SK-N-SH (cell line): ENCODE results near the gene MEGF10. TPM values are rescaled to one million over a fixed set of nuclear protein-coding genes. Genes with fewer than 3 reads are reported as not detected.

ENCODE experiments used
- CTCF ChIA-PET: fragments of 300-600, 350-600 bp; formaldehyde crosslinking; extraction: SDS; loops from one replicate; lab custom pipeline; 2021; lab: Yijun Ruan, JAX
- POLR2A ChIA-PET: fragments of 350-600 bp; sonication (Branson Sonifier 250); formaldehyde crosslinking; extraction: SDS; loops from one replicate; lab custom pipeline; 2020; ENCODE audit warnings: antibody characterized with exemption, inconsistent platforms; lab: Yijun Ruan, JAX
- DNase-seq: peaks from one replicate; pipeline ENCODE4 v3.0.0; 2012
- H2AFZ ChIP-seq: fragments of 200-600 bp; sonication (generic); 2 replicates; pipeline ENCODE4 v1.8.1; 2016; ENCODE audit warnings: antibody characterized with exemption, mild to moderate bottlenecking, low read depth
- H3F3A ChIP-seq: fragments of 200-600 bp; sonication (generic); replicated peaks from 2 replicates; pipeline ENCODE3; 2016; ENCODE audit warnings: antibody characterized with exemption, mild to moderate bottlenecking; ENCODE audit not compliant: insufficient read depth
- H3K27ac ChIP-seq, 2 experiments: fragments of 200-500 bp in 1 of 2; fragments of 200-600 bp in 1 of 2; sonication (Bioruptor generic) in 1 of 2; sonication (generic), shearing (Covaris generic) in 1 of 2; 2 replicates each; pipeline versions ENCODE4 v1.5.1 to v1.6.1; 2014 to 2016; ENCODE audit warnings: low read depth in 2 of 2, inconsistent platforms in 1 of 2, low read length in 1 of 2, mild to moderate bottlenecking in 1 of 2, mixed read lengths in 1 of 2
- H3K27me3 ChIP-seq: fragments of 200-600 bp; sonication (generic), shearing (Covaris generic); 2 replicates; pipeline ENCODE4 v1.6.1; 2016; ENCODE audit warnings: mixed run types; ENCODE audit not compliant: insufficient read depth
- H3K36me3 ChIP-seq, 2 experiments: fragments of 200-500 bp in 1 of 2; fragments of 200-600 bp in 1 of 2; sonication (Bioruptor generic) in 1 of 2; sonication (generic) in 1 of 2; replicated peaks in 1 of 2; 2 replicates each; pipeline versions ENCODE3 to v1.5.1; 2014 to 2016; ENCODE audit warnings: low read length in 1 of 2, mild to moderate bottlenecking in 1 of 2; ENCODE audit not compliant: insufficient read depth in 2 of 2, control insufficient read depth in 1 of 2
- H3K4me1 ChIP-seq, 2 experiments: fragments of 200-500 bp in 1 of 2; fragments of 200-600 bp in 1 of 2; sonication (Bioruptor generic) in 1 of 2; sonication (generic), shearing (Covaris generic) in 1 of 2; 2 replicates each; pipeline versions ENCODE4 v1.5.1 to v1.6.1; 2014 to 2016; ENCODE audit warnings: low read depth in 1 of 2, low read length in 1 of 2, mixed run types in 1 of 2; ENCODE audit not compliant: insufficient read depth in 2 of 2, control insufficient read depth in 1 of 2
- H3K4me2 ChIP-seq: fragments of 200-600 bp; sonication (generic), shearing (Covaris generic); 2 replicates; pipeline ENCODE4 v1.6.1; 2017; ENCODE audit warnings: mixed run types
- H3K4me3 ChIP-seq, 2 experiments: fragments of 200-500 bp in 1 of 2; fragments of 200-600 bp in 1 of 2; sonication (Bioruptor generic) in 1 of 2; sonication (generic), shearing (Covaris generic) in 1 of 2; 2 replicates each; pipeline versions ENCODE4 v1.5.1 to v1.8.1; 2014 to 2016; ENCODE audit warnings: low read depth in 2 of 2, inconsistent platforms in 1 of 2, low read length in 1 of 2, mild to moderate bottlenecking in 1 of 2, mixed read lengths in 1 of 2, moderate library complexity in 1 of 2
- H3K79me2 ChIP-seq: fragments of 200-600 bp; sonication (generic); 2 replicates; pipeline ENCODE4 v1.8.1; 2017; ENCODE audit warnings: mild to moderate bottlenecking; ENCODE audit not compliant: insufficient read depth
- H3K9ac ChIP-seq: fragments of 200-600 bp; sonication (generic); 2 replicates; pipeline ENCODE4 v1.6.1; 2017; ENCODE audit warnings: mixed run types
- H3K9me2 ChIP-seq: fragments of 200-600 bp; sonication (generic); 2 replicates; pipeline ENCODE4 v1.6.1; 2017; ENCODE audit warnings: mixed run types
- H3K9me3 ChIP-seq: fragments of 200-600 bp; sonication (generic); 2 replicates; pipeline ENCODE4 v1.6.1; 2017; ENCODE audit warnings: mixed run types, mild to moderate bottlenecking, moderate library complexity
- H4K20me1 ChIP-seq: fragments of 200-600 bp; sonication (generic); 2 replicates; pipeline ENCODE4 v1.6.1; 2017; ENCODE audit warnings: mild to moderate bottlenecking, mixed run types; ENCODE audit not compliant: insufficient read depth
- EZH2phosphoT487 ChIP-seq: fragments of 200-600 bp; sonication (generic); IDR thresholded peaks from 2 replicates; pipeline ENCODE4 v1.6.1; 2017; ENCODE audit warnings: low read depth, mixed run types, mild to moderate bottlenecking, antibody characterized with exemption, moderate library complexity, borderline replicate concordance
- FOSL2 ChIP-seq: IDR thresholded peaks from 2 replicates; pipeline ENCODE4 v1.4.0; 2012; ENCODE audit warnings: low read depth, mild to moderate bottlenecking, moderate library complexity, borderline replicate concordance
- FOXM1 ChIP-seq: IDR thresholded peaks from 2 replicates; pipeline ENCODE4 v1.4.0; 2012; ENCODE audit warnings: low read depth, mild to moderate bottlenecking
- GABPA ChIP-seq: IDR thresholded peaks from 2 replicates; pipeline ENCODE4 v1.4.0; 2012; ENCODE audit warnings: low read depth, mild to moderate bottlenecking
- IRF3 ChIP-seq: fragments of 150-350 bp; IDR thresholded peaks from 2 replicates; pipeline ENCODE4 v1.6.1; 2016; ENCODE audit warnings: mild to moderate bottlenecking, low read depth, low read length
- PBX3 ChIP-seq: IDR thresholded peaks from 2 replicates; pipeline ENCODE4; 2012
- SMC3 ChIP-seq: IDR thresholded peaks from 2 replicates; pipeline ENCODE4 v1.6.1; 2012; ENCODE audit warnings: low read depth, low read length, improper control_type of control experiment
- TAF1 ChIP-seq: IDR thresholded peaks from 2 replicates; pipeline ENCODE4 v1.6.1; 2012; ENCODE audit warnings: low read depth, mild to moderate bottlenecking, low read length, moderate library complexity, borderline replicate concordance
- USF2 ChIP-seq: fragments of 150-350 bp; IDR thresholded peaks from 2 replicates; pipeline ENCODE4 v1.6.1; 2017; ENCODE audit warnings: antibody characterized with exemption, low read length, low read depth, borderline replicate concordance
- ZBTB33 ChIP-seq: IDR thresholded peaks from 2 replicates; pipeline ENCODE4 v1.4.0; 2012; ENCODE audit warnings: low read depth, borderline replicate concordance
- WGBS: methylation state at CpG from one replicate; pipeline ENCODE4 v1.1.6; 2017; ENCODE audit warnings: low lambda C conversion rate; 5-methylcytosine and 5-hydroxymethylcytosine counted together
- polyA plus RNA-seq, 3 experiments: library from polyadenylated mRNA; depleted of rRNA; stranded (reverse); fragments of >200 nt; gene quantifications; 2 replicates each; pipeline ENCODE4 v1.2.3, GENCODE V29; 2012

Gene MEGF10
- polyA plus RNA-seq, 1 of the 3 experiments (the other 2 are of a cell fraction) = 1.1 TPM

GRCh38 chr5:127302509-127302908 lies 11.9 kb downstream of the MEGF10 start:
- TF ChIP-seq PBX3 (no peak), GABPA (no peak), TAF1 (no peak), ZBTB33 (no peak), FOSL2 (no peak), FOXM1 (no peak)
- TF ChIP-seq, all 33 proteins: peak for 0
- H3K9me2 ChIP-seq = no peaks in the 10 kb centered on the region
- 64% methylated on average over 4 of the region's 4 CpGs for WGBS
- no peaks in the 10 kb centered on the region for H3K9me3 ChIP-seq
- no peaks in the 10 kb centered on the region for H3K36me3 ChIP-seq
- no peak overlapping the region for H3K27ac ChIP-seq
- no peak overlapping the region for H3K4me2 ChIP-seq
- no peak overlapping the region for H3K9ac ChIP-seq
- H3K4me3 ChIP-seq = no peak overlapping the region
- DNase-seq = no peak
- ChIA-PET CTCF (no interaction called here), POLR2A (interaction anchor here (0.7 kb wide), 1 partner anchor 215 kb away, joined by 5 read pairs; the partner anchor contains the start of gene PRRC1)
- H3K27me3 ChIP-seq = no peaks in the 10 kb centered on the region
- H4K20me1 ChIP-seq = no peaks in the 10 kb centered on the region
- no peak overlapping the region for H2AFZ ChIP-seq
- no peaks in the 10 kb centered on the region for H3F3A ChIP-seq
- no peaks in the 10 kb centered on the region for H3K79me2 ChIP-seq
- no peaks in the 10 kb centered on the region for H3K4me1 ChIP-seq

GRCh38 chr5:127303404-127303803 lies 12.8 kb downstream of the MEGF10 start:
- Histone ChIP-seq H4K20me1 (no peaks in the 10 kb centered on the region), H3K4me1 (no peaks in the 10 kb centered on the region), H3K9me2 (no peaks in the 10 kb centered on the region), H3K9ac (no peak overlapping the region), H3K9me3 (no peaks in the 10 kb centered on the region), H3K36me3 (no peaks in the 10 kb centered on the region), H3F3A (no peaks in the 10 kb centered on the region), H3K27ac (no peak overlapping the region), H3K79me2 (no peaks in the 10 kb centered on the region), H3K27me3 (no peaks in the 10 kb centered on the region), H3K4me3 (no peak overlapping the region), H2AFZ (no peak overlapping the region), H3K4me2 (no peak overlapping the region)
- DNase-seq = no peak
- whole genome bisulfite sequencing = 94% methylated on average over 1 of the region's 1 CpG
- POLR2A ChIA-PET = interaction anchor here (0.7 kb wide), 1 partner anchor 214 kb away, joined by 5 read pairs; the partner anchor contains the start of gene PRRC1
- TF ChIP-seq GABPA = no peak
- no peak for TF ChIP-seq USF2
- TF ChIP-seq IRF3 = no peak
- no peak for TF ChIP-seq SMC3
- no peak for TF ChIP-seq EZH2phosphoT487
- CTCF ChIA-PET = interaction anchor here (1.0 to 3.0 kb wide), 2 partner anchors 10 to 190 kb away, joined by 6 to 18 read pairs; no protein-coding TSS in a partner anchor
